ENCODE measurements around the gene TOMM22. TPM values are rescaled to one million over a fixed set of nuclear protein-coding genes. Genes with fewer than 3 reads are reported as not detected.

TOMM22 gene
- total and polyA plus RNA-seq, 7 donors = 37.7 to 65.2 (median 50.2) TPM

- Histone ChIP-seq H3K27me3 (no peaks in the 10 kb centered on the region), H3K4me1 (peaks cover 0 to 47% (median 38%) of the 10 kb centered on the region in 4 donors), H3K4me3 (no peak overlapping the region), H3K36me3 (peaks cover 45 to 72% (median 64%) of the 10 kb centered on the region in 4 donors), H3K9me3 (no peaks in the 10 kb centered on the region), H3K27ac (peak overlapping the region; percentile 78 to 81 (median 79))
- intact Hi-C loops (cut with DNase I) = no loop called here
- 26 to 41% methylated on average over 4 of the region's 4 CpGs for WGBS, 2 donors
- DNase-seq = no peak
- TF ChIP-seq POLR2AphosphoS5 (IDR thresholded peaks at IDR 0.05) (peak in 2 of 4 donors; percentile 7 to 16), EP300 (IDR thresholded peaks at IDR 0.05) (no peak), CTCF (IDR thresholded peaks at IDR 0.05) (peak; percentile 48 to 65 (median 60))
Measured at GRCh38 chr22:38733329-38733723, 51.6 kb downstream of the TOMM22 start.

- TF ChIP-seq POLR2AphosphoS5 (IDR thresholded peaks at IDR 0.05) = peak; percentile 39 to 68 (median 64)
- no peak for TF ChIP-seq POLR2A (IDR thresholded peaks at IDR 0.05)
- peak in 2 of 4 donors; percentile 17 to 69 for TF ChIP-seq EP300 (IDR thresholded peaks at IDR 0.05)
- WGBS, 2 donors = 62 to 76% methylated on average over 8 of the region's 8 CpGs
Measured at GRCh38 chr22:38733724-38734381, 52.1 kb downstream of the TOMM22 start.

GRCh38 chr22:38734421-38735100 is 52.8 kb downstream of the TOMM22 start:
- DNase-seq = no peak
- peaks cover 45 to 72% (median 64%) of the 10 kb centered on the region in 4 donors for H3K36me3 ChIP-seq
- no peaks in the 10 kb centered on the region for H3K9me3 ChIP-seq
- intact Hi-C loops (cut with DNase I) = loop anchor here (2.0 kb wide), 1 partner anchor 20 kb away; the partner anchor contains the start of gene SUN2
- WGBS, 2 donors = 92 to 93% methylated on average over 13 of the region's 13 CpGs
- no peaks in the 10 kb centered on the region for H3K27me3 ChIP-seq
- H3K4me1 ChIP-seq = peaks cover 0 to 47% (median 38%) of the 10 kb centered on the region in 4 donors
- H3K27ac ChIP-seq = peak overlapping the region; percentile 78 to 81 (median 79)
- H3K4me3 ChIP-seq = no peak overlapping the region
- TF ChIP-seq EP300 (IDR thresholded peaks at IDR 0.05) = no peak
- TF ChIP-seq CTCF (IDR thresholded peaks at IDR 0.05) = no peak
- no peak for TF ChIP-seq POLR2A (IDR thresholded peaks at IDR 0.05)
- no peak for TF ChIP-seq POLR2AphosphoS5 (IDR thresholded peaks at IDR 0.05)

More at GRCh38 chr22:38733724-38734381, 52.1 kb downstream of the TOMM22 start:
- peak overlapping the region; percentile 78 to 81 (median 79) for H3K27ac ChIP-seq
- peaks cover 0 to 47% (median 38%) of the 10 kb centered on the region in 4 donors for H3K4me1 ChIP-seq
- intact Hi-C loops (cut with DNase I) = loop anchor here (2.0 kb wide), 1 partner anchor 21 kb away; the partner anchor contains the start of gene SUN2
- no peaks in the 10 kb centered on the region for H3K27me3 ChIP-seq
- H3K9me3 ChIP-seq = no peaks in the 10 kb centered on the region
- peaks cover 45 to 72% (median 64%) of the 10 kb centered on the region in 4 donors for H3K36me3 ChIP-seq
- DNase-seq = peak; percentile 96
- no peak overlapping the region for H3K4me3 ChIP-seq

Other genes starting within 250 kb of the TOMM22 start
- gene KCNJ4, start 226.8 kb upstream of the TOMM22 start, total RNA-seq = not detected
- under 1 TPM in 1 of 3 donors, not detected in 2; 0.03 TPM for gene KCNJ4, start 226.8 kb upstream of the TOMM22 start, polyA plus RNA-seq
- 1 to 10 TPM; 2.5 to 5.5 (median 2.9) TPM for gene KDELR3, start 213.9 kb upstream of the TOMM22 start, total RNA-seq
- gene KDELR3, start 213.9 kb upstream of the TOMM22 start, polyA plus RNA-seq = 10 to 100 TPM in 2 of 3 donors, 1 to 10 TPM in 1; 7.4 to 14.3 (median 10.2) TPM
- 100 to 1,000 TPM; 504 to 630 (median 591) TPM for gene DDX17, start 175.6 kb upstream of the TOMM22 start, total RNA-seq
- gene DDX17, start 175.6 kb upstream of the TOMM22 start, polyA plus RNA-seq = 100 to 1,000 TPM in 1 of 3 donors, 10 to 100 TPM in 2; 54.7 to 175 (median 62.0) TPM
- gene DMC1, start 111.8 kb upstream of the TOMM22 start, total RNA-seq = 10 to 100 TPM in 1 of 4 donors, 1 to 10 TPM in 2, under 1 TPM in 1; 0.68 to 43.3 (median 3.8) TPM
- 10 to 100 TPM in 1 of 3 donors, under 1 TPM in 1, not detected in 1; 0.93 to 18.0 TPM for gene DMC1, start 111.8 kb upstream of the TOMM22 start, polyA plus RNA-seq
- 1 to 10 TPM in 1 of 4 donors, under 1 TPM in 3; 0.55 to 3.2 (median 0.80) TPM for gene FAM227A, start 25.6 kb upstream of the TOMM22 start, total RNA-seq
- under 1 TPM in 2 of 3 donors, not detected in 1; 0.23 to 0.41 TPM for gene FAM227A, start 25.6 kb upstream of the TOMM22 start, polyA plus RNA-seq
- 10 to 100 TPM; 23.6 to 47.8 (median 39.3) TPM for gene CBY1, start 25.3 kb upstream of the TOMM22 start, total RNA-seq
- 10 to 100 TPM; 33.6 to 35.6 (median 34.7) TPM for gene CBY1, start 25.3 kb upstream of the TOMM22 start, polyA plus RNA-seq
- 10 to 100 TPM; 34.9 to 46.0 (median 36.8) TPM for gene JOSD1, start 19.0 kb downstream of the TOMM22 start, total RNA-seq
- 10 to 100 TPM; 57.6 to 94.6 (median 74.5) TPM for gene JOSD1, start 19.0 kb downstream of the TOMM22 start, polyA plus RNA-seq
- gene GTPBP1, start 24.0 kb downstream of the TOMM22 start, total RNA-seq = 10 to 100 TPM; 23.5 to 46.2 (median 31.0) TPM
- 10 to 100 TPM; 15.0 to 59.1 (median 21.0) TPM for gene GTPBP1, start 24.0 kb downstream of the TOMM22 start, polyA plus RNA-seq
- 100 to 1,000 TPM; 255 to 319 (median 281) TPM for gene SUN2, start 74.0 kb downstream of the TOMM22 start, total RNA-seq
- 100 to 1,000 TPM in 1 of 3 donors, 10 to 100 TPM in 1, 1 to 10 TPM in 1; 9.2 to 132 (median 19.2) TPM for gene SUN2, start 74.0 kb downstream of the TOMM22 start, polyA plus RNA-seq
- gene DNAL4, start 112.2 kb downstream of the TOMM22 start, total RNA-seq = 10 to 100 TPM in 3 of 4 donors, 1 to 10 TPM in 1; 7.9 to 15.0 (median 11.5) TPM
- gene DNAL4, start 112.2 kb downstream of the TOMM22 start, polyA plus RNA-seq = 10 to 100 TPM; 18.7 to 25.8 (median 23.8) TPM
- gene NPTXR, start 162.1 kb downstream of the TOMM22 start, total RNA-seq = 10 to 100 TPM in 1 of 4 donors, 1 to 10 TPM in 3; 3.9 to 14.4 (median 5.3) TPM
- 1 to 10 TPM in 1 of 3 donors, under 1 TPM in 1, not detected in 1; under 0.01 to 2.9 TPM for gene NPTXR, start 162.1 kb downstream of the TOMM22 start, polyA plus RNA-seq
- gene CBX6, start 190.3 kb downstream of the TOMM22 start, total RNA-seq = 10 to 100 TPM; 47.2 to 90.6 (median 59.3) TPM
- gene CBX6, start 190.3 kb downstream of the TOMM22 start, polyA plus RNA-seq = 10 to 100 TPM in 1 of 3 donors, 1 to 10 TPM in 2; 4.2 to 23.8 (median 5.1) TPM

Data from sigmoid colon (tissue), 7 donors.